HS-27A (cell line): Measurements from ENCODE around the gene GABRA5.
"Not testable (repeated sequence)": the region's sequence is repeated elsewhere in the genome, so short reads cannot be mapped to it uniquely, and the experiment has no call there.

Experiments used
- DNase-seq: peaks from one replicate; pipeline ENCODE4 v3.0.0-alpha.2; 2012; ENCODE audit warnings: low read depth, missing footprints

The GABRA5 gene

GRCh38 chr15:26866298-26867199, at the start of gene GABRA5:
Gene GABRA5 (plus strand): TSS chr15:26867062. CDS start chr15:26869249, 2,187 bp downstream.
- DNase-seq: no peak

DNA sequence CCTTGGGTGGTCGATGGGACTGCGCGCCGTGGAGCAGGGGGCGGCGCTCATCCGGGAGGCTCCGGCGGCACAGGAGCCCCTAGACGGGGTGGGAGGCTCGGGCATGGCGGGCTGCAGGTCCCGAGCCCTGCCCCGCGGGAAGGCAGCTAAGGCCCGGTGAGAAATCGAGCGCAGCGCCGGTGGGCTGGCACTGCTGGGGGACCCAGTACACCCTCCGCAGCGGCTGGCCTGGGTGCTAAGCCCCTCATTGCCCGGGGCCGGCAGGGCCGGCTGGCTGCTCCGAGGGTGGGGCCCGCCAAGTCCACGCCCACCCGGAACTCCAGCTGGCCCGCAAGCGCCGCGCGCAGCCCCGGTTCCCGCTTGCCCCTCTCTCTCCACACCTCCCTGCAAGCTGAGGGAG, 35.7 kb upstream of the GABRA5 start:
- not testable (repeated sequence) for DNase-seq

GRCh38 chr15:26831951-26832350, 34.9 kb upstream of the GABRA5 start:
- DNase-seq: no peak

DNA sequence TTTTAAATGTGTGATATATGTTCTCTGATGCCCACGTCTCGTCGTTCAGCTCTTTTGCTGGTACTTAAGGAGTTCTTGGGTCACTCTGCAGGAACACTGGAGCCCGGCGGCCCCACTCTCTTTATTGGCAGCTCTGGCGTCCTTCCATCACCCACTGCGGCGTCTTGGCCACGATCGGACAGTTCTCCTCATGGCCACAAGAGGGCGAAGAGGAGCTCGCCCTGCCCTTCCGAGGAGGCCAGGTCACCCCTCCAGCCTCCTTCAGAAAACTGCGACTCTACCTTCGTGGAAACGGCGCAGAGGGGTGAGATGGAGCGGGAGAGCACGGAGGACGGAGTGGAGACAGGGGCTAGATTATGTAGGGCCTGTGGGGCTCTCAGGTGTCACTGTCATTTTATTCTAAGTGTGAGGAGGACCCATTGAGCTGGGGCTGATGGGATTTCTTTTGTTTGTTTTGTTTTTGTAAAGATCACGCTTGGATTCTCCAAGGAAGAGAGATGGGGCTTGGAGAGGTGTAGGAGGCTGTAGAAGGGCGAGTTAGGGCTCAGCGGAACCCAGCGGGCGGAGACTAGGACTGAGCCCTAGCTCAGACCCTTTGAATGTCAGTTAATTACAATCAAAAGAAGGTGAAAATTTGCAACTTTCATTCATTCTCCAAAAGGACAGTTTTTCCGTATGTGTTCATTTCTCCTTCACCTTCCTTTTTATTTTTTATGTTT, 28.0 kb upstream of the GABRA5 start:
- no peak for DNase-seq

GRCh38 chr15:26841514-26841913, 25.3 kb upstream of the GABRA5 start:
- no peak for DNase-seq

- no peak for DNase-seq
These were observed 24.9 kb upstream of the GABRA5 start for GRCh38 chr15:26841941-26842340.

GRCh38 chr15:26842391-26842790, 24.5 kb upstream of the GABRA5 start:
- no peak for DNase-seq

- DNase-seq: no peak
These were observed 22.0 kb upstream of the GABRA5 start for GRCh38 chr15:26844901-26845300.

GRCh38 chr15:26848498-26848897, 18.4 kb upstream of the GABRA5 start:
- DNase-seq: no peak

- DNase-seq: no peak
These were observed 16.7 kb upstream of the GABRA5 start for GRCh38 chr15:26850161-26850560.

DNA sequence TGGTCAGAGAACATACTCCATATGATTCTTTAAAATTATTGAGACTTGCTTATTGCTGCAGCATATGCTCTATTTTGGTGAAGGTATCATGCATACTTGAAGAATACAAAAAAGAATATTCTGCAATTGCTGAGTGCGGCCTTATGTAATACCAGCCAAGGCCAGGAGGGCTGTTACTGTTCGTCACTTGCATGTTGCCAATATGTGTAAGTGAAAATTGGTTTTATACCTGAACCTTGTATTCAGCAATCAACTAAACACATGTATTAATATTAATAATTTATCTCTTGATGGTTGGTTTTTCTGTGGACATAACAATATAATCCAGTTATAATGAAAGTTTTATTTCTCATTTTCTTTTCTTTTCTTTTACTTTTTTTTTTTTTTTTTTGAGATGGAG, 13.9 kb upstream of the GABRA5 start:
- no peak for DNase-seq

DNA sequence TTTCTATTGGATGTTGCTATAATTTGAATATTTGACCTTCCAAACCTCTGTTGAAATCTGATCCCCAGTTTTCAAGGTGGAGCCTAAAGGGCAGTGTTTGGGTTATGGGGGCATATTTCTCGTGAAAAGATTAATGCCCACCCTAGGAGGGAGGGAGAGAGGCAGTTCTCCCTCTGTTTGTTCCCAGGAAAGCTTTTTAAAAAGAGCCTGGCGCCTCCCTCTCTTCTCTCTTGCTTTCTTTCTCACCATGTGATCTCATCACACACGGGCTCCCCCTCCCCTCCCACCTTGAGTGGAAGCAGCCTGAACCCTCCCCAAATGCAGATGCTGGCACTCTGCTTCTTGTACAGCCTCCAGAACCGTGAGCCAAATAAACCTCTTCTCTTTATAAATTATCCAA, 12.4 kb upstream of the GABRA5 start:
- DNase-seq: no peak

DNA sequence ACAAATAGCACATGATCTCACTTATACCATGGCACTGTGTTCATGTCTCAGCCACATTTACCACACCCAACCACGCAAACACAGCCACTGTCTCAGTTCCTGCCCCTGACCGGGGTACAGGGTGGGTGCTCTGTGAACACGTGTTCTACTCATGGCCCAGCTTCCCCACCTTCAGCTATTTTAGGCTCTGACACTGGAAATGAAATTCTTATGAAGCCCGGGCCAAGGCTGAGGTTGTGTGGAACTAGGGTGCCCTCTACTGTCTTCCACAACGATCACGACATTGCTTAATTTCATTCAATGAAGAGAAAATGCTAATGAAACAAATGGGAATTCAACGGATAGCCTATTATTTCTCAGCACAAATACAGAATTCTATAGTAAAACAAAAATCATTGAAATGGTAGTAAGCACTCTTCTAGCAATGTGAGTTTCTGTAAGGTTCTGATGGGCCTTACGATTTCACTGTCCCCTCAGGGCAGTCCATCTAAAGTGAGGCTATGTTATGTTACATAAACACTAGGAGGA, 2.1 kb upstream of the GABRA5 start:
- DNase-seq: no peak

DNA sequence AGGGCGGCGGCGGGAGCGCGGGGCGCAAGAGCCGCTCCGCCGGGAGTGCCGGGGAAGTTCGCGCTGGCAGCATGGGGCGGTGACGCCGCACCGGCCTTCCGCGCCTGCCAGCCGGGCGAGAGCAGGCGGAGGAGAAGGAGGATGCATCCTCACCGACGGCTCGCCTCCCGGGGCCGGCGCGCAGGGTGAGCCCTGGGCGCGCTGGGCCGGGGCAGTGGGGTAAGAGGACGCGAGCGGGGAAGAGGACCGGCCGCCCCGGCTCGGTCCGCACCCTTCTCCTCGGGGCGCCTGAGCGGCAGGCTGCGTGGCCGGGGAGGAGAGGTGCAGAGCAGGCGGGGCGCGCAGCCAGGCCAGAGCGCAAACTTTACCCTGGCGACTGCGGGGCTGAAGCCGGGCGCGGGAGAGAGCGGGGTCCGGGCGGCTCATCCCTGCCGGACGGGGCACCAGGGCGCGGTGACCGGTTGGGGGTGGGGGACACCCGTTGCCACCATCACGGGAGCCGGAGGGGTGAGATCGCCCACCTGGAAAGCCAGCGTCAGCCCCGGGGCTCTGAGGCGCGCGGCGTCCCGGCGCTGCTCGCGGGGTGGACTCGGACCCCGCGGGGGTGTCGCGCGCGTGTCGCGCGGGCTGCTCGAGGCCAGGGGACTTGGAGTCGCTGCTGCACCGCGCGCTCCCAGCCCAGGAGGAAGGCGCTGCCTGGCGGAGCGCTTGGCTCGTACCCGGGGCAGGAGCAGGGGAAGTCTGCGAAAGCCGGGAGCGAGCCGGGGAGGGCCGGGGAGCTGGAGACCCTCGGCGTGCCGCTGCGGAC, 542 bp downstream of the GABRA5 start:
- no peak for DNase-seq

GRCh38 chr15:26868029-26868685, 1.3 kb downstream of the GABRA5 start:
- no peak for DNase-seq

GRCh38 chr15:26869628-26870027, 2.8 kb downstream of the GABRA5 start:
- DNase-seq: no peak

GRCh38 chr15:26870346-26870745, 3.5 kb downstream of the GABRA5 start:
- DNase-seq: no peak

GRCh38 chr15:26872206-26872605, 5.3 kb downstream of the GABRA5 start:
- no peak for DNase-seq

- DNase-seq: no peak
These were observed 7.0 kb downstream of the GABRA5 start for GRCh38 chr15:26873846-26874245.

GRCh38 chr15:26874774-26875475, 8.1 kb downstream of the GABRA5 start:
- DNase-seq: no peak

DNA sequence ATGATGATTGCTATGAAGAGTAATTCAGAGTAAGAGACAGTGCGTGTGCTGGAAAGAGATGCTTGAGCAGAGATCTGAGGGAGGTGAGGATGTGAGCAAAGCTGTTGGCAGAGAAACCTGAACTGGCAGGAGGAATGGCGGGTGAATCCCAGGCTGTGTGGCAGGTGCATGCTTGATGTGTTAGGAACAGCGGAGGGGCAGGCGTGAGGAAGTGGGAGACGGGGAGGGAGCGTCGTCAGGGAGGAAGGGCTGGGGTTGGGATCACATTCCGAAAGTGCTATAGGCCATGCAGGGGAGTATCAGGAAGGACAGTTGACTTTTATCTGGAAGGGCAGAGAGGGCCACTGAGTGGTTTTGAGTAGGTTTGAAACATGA, 8.6 kb downstream of the GABRA5 start:
- no peak for DNase-seq
